Breast epithelium (tissue), 4 donors: ENCODE data around the gene LRGUK. TPM values are rescaled to one million over a fixed set of nuclear protein-coding genes. Genes with fewer than 3 reads are reported as not detected.
"Not testable (repeated sequence)": the region's sequence is repeated elsewhere in the genome, so short reads cannot be mapped to it uniquely, and the experiment has no call there.

Source experiments
- DNase-seq, 2 donors: peaks; one replicate each; pipeline ENCODE4 v3.0.0-alpha.2; 2019; ENCODE audit warnings: low spot score in 2 of 2
- H3K27ac ChIP-seq, 2 donors: fragments of 200-600 bp; sonication (generic) in 1 of 2; one replicate each; pipeline ENCODE4 v1.5.1; 2016 to 2019; ENCODE audit warnings: mild to moderate bottlenecking in 1 of 2
- H3K27me3 ChIP-seq, 2 donors: fragments of 200-600 bp; sonication (generic) in 1 of 2; one replicate each; pipeline versions ENCODE4 v1.5.1 to v1.6.0; 2017 to 2019; ENCODE audit warnings: control low read depth in 1 of 2, mild to moderate bottlenecking in 1 of 2
- H3K36me3 ChIP-seq: fragments of 200-600 bp; one replicate; pipeline ENCODE4 v1.5.1; 2019
- H3K4me1 ChIP-seq, 2 donors: fragments of 200-600 bp; sonication (generic); one replicate each; pipeline ENCODE4 v1.5.1; 2016 to 2019; ENCODE audit warnings: control low read depth in 1 of 2
- H3K4me3 ChIP-seq, 3 donors: fragments of 200-600 bp; sonication (generic); 1 replicate in 2 of 3; 2 replicates in 1 of 3; pipeline ENCODE4 v1.5.1; 2016 to 2019; ENCODE audit warnings: mild to moderate bottlenecking in 3 of 3, moderate library complexity in 2 of 3
- H3K9me3 ChIP-seq, 2 donors: fragments of 200-600 bp; sonication (generic) in 1 of 2; one replicate each; pipeline ENCODE4 v1.5.1; 2016 to 2019; ENCODE audit warnings: control low read depth in 1 of 2
- POLR2A ChIP-seq: fragments of 450-650 bp; IDR thresholded peaks from one replicate; pipeline ENCODE4 v1.6.1; 2016; ENCODE audit warnings: antibody characterized with exemption, mild to moderate bottlenecking, moderate library complexity
- POLR2AphosphoS5 ChIP-seq, 3 donors: sonication (generic); formaldehyde crosslinking; IDR thresholded peaks; one replicate each; pipeline ENCODE4 v1.6.1; 2017; ENCODE audit warnings: antibody characterized with exemption in 3 of 3
- intact Hi-C: fragments of 100-400 bp; cut with DNase I; formaldehyde crosslinking; loops from one replicate; pipeline ENCODE4 v1.15.1; 2023; ENCODE audit warnings: low total_unique reads
- total RNA-seq, 3 donors: library from RNA; depleted of rRNA; stranded (reverse); fragments of >200 nt; gene quantifications; one replicate each; pipeline ENCODE4 v1.1.0, GENCODE V29; 2016
- TF ChIP-seq, protein P1 (sequence below), 3 donors: fragments of 450-650 bp; IDR thresholded peaks; one replicate each; pipeline ENCODE4 v1.5.1; 2016 to 2017; ENCODE audit warnings: antibody characterized with exemption in 3 of 3, mild to moderate bottlenecking in 3 of 3, moderate library complexity in 3 of 3

Gene LRGUK, protein sequence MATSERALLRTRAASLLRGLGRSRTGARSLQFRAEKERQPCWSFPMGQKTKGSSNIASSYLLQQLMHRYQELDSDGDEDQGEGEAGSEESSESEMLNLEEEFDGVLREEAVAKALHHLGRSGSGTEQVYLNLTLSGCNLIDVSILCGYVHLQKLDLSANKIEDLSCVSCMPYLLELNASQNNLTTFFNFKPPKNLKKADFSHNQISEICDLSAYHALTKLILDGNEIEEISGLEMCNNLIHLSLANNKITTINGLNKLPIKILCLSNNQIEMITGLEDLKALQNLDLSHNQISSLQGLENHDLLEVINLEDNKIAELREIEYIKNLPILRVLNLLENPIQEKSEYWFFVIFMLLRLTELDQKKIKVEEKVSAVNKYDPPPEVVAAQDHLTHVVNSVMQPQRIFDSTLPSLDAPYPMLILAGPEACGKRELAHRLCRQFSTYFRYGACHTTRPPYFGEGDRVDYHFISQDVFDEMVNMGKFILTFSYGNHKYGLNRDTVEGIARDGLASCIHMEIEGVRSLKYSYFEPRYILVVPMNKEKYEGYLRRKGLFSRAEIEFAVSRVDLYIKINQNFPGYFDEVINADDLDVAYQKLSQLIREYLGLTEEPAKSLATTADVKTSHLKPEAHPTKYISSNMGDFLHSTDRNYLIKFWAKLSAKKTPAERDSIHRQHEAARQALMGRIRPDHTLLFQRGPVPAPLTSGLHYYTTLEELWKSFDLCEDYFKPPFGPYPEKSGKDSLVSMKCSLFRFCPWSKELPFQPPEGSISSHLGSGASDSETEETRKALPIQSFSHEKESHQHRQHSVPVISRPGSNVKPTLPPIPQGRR
- total RNA-seq: 1 to 10 TPM in 2 of 3 donors, under 1 TPM in 1; 0.96 to 2.6 (median 1.6) TPM

DNA sequence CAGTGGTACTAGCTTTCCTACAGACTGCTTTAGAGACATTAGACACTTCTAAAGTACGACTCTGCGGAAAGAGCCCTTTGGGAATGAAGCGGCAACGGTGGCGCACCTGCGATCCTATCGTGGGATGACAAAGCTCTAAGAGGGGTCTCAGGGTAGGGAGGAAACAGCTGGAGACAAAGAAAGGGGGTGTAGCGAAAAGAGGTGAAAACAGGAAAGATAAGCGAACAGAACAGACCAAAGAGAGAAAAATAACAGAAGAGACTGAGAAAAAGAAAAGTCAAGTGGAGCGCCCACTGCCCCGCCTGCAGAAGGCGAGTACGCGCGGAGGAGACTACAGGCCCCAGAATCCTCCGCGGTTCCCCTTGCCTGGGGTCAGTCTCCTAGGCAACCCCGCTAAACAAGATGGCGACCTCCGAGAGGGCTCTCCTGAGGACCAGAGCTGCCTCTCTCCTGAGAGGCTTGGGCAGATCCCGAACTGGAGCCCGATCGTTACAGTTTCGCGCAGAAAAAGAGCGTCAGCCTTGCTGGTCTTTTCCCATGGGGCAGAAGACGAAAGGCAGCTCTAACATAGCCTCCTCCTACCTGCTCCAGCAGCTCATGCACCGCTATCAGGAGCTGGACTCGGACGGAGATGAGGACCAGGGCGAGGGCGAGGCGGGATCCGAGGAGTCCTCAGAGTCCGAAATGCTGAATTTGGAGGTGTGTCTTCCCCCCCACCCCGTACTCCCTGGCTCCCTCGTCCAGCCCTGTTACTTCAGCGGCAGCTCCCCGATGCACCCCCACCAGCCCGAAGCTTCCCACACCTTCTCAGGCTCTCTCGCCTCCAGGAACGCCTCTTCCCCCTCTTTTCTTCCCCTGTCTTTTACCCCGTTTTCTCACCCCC is at the start of gene LRGUK:
TSS of gene LRGUK (plus strand) at position 375 of the 883 bp plus-strand sequence. CDS start at position 403, 28 bp downstream.
- no peaks in the 10 kb centered on the region for H3K36me3 ChIP-seq
- no peak for TF ChIP-seq POLR2AphosphoS5 (IDR thresholded peaks at IDR 0.05)
- H3K9me3 ChIP-seq: no peaks in the 10 kb centered on the region
- DNase-seq: peak; percentile 61 to 71
- intact Hi-C loops: no loop called here
- no peaks in the 10 kb centered on the region for H3K4me1 ChIP-seq
- no peak within 1 kb of the TSS for H3K27ac ChIP-seq
- H3K4me3 ChIP-seq: peak within 1 kb of the TSS; percentile 48 to 78 (median 66)
- no peaks in the 10 kb centered on the region for H3K27me3 ChIP-seq

DNA sequence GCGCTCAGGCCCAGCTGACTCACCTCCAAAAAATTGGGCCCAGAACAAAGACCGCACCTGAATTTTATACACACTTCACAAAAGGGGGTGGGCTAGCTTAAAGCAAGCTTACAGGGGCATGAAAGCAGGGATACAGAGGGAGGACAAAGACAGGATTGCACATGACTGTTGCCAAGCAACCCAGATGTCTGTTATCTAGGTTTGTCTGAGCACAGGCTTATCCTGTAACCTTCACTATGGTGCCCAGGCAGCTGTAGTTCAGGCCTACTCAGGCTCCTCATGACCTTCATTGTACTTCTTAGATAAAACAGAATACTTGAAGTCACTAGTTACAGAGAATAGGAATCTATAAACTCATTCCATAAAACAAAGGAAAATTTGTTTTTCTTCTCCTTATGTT is 49.6 kb upstream of the LRGUK start:
- H3K9me3 ChIP-seq, intact Hi-C loops, H3K27me3 ChIP-seq, H3K4me1 ChIP-seq, H3K4me3 ChIP-seq, H3K36me3 ChIP-seq, H3K27ac ChIP-seq, DNase-seq: not testable (repeated sequence)

DNA sequence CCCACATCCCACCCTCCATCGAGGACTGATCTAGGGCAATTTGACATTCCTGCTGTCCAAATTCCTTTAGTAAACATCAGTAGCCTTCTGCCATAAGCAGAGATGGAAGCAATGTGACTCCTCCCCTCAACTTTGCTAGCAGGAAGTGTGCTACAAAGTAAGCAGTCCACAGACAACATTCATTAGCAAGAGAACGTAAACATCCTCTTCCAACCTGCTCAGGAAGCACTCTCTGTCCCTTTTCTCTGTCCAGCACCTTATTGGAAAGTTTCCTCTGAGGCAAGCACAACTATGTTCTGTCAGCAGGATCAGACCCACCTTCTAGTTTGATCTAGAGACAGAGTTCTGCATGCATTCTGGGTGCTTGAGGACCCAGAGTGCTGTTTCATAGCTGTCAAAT is 48.1 kb upstream of the LRGUK start:
- Histone ChIP-seq H3K4me3 (no peak overlapping the region), H3K27ac (no peak overlapping the region), H3K27me3 (no peaks in the 10 kb centered on the region), H3K4me1 (no peaks in the 10 kb centered on the region), H3K36me3 (no peaks in the 10 kb centered on the region), H3K9me3 (peaks cover 0 to 6% of the 10 kb centered on the region in 2 donors)
- no peak for DNase-seq
- TF ChIP-seq, protein P1, sequence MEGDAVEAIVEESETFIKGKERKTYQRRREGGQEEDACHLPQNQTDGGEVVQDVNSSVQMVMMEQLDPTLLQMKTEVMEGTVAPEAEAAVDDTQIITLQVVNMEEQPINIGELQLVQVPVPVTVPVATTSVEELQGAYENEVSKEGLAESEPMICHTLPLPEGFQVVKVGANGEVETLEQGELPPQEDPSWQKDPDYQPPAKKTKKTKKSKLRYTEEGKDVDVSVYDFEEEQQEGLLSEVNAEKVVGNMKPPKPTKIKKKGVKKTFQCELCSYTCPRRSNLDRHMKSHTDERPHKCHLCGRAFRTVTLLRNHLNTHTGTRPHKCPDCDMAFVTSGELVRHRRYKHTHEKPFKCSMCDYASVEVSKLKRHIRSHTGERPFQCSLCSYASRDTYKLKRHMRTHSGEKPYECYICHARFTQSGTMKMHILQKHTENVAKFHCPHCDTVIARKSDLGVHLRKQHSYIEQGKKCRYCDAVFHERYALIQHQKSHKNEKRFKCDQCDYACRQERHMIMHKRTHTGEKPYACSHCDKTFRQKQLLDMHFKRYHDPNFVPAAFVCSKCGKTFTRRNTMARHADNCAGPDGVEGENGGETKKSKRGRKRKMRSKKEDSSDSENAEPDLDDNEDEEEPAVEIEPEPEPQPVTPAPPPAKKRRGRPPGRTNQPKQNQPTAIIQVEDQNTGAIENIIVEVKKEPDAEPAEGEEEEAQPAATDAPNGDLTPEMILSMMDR (IDR thresholded peaks at IDR 0.05): no peak
- intact Hi-C loops: no loop called here

DNA sequence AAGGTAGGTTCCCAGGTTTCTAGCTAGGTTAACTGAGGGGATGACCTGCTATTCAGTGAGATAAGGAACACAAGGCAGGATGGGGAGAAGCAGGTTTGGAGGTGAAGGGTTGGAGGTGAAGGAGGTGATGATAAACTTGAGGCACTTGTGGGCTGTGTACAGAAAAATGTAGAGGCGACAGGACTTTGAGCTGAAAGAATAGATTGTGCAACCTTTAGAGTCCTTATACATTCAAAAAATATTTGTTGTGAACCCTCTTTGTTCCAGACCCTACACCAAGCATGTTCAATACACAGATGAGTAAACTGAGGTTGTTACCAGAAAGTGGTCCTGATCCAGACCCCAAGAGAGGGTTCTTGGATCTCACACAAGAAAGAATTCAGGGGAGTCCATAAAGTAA is 45.4 kb upstream of the LRGUK start:
- Histone ChIP-seq H3K9me3 (no peaks in the 10 kb centered on the region), H3K27me3 (no peaks in the 10 kb centered on the region), H3K36me3 (no peaks in the 10 kb centered on the region), H3K27ac (no peak overlapping the region), H3K4me3 (no peak overlapping the region), H3K4me1 (no peaks in the 10 kb centered on the region)
- TF ChIP-seq POLR2AphosphoS5 (IDR thresholded peaks at IDR 0.05) (no peak), POLR2A (no peak)
- TF ChIP-seq, protein P1 (IDR thresholded peaks at IDR 0.05): no peak
- intact Hi-C loops: no loop called here
- no peak for DNase-seq

DNA sequence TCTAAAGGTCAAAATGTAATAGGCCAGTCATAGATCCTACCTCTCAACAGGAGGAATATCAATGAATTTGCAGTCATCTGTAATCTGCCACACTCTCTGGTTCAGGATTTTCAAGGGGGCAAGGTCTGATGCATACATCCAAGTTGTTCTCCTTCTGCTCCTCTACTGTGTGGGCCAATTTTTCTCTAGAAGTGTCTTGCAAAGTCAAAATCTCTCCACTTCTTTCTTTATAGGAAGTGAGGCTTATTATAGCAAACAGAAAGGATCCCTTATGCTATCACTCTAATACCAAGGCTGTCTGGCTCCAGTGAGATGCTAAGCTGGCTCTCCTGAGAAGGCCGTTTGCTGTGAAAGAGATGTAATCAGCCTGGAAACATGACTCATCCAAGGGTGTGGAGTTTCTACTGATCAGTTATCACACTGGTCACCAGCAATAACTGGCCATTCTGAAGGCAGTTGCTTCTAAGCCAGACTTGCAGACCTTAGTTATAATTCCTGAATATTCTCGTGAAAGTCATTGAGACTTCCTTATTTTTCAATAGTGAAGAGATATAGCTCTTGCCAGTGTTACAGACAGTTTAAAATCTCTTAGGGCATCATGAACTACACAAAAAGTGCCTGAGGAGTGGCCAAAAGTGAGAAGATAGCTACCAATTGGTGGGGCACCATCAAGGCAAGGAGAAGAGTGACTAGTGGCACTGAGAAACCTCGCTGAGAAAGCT is 43.2 kb upstream of the LRGUK start:
- H3K36me3 ChIP-seq: no peaks in the 10 kb centered on the region

More for the DNA sequence above, 43.2 kb upstream of the LRGUK start:
- intact Hi-C loops: no loop called here
- peaks cover 0 to 12% of the 10 kb centered on the region in 2 donors for H3K9me3 ChIP-seq
- no peak overlapping the region for H3K4me3 ChIP-seq
- no peak overlapping the region for H3K27ac ChIP-seq
- H3K4me1 ChIP-seq: no peaks in the 10 kb centered on the region
- DNase-seq: no peak
- H3K27me3 ChIP-seq: no peaks in the 10 kb centered on the region
- TF ChIP-seq, protein P1 (IDR thresholded peaks at IDR 0.05): no peak
- TF ChIP-seq POLR2AphosphoS5 (IDR thresholded peaks at IDR 0.05) (no peak), POLR2A (no peak)
